ENCODE results near the gene PSMD13. TPM values are rescaled to one million over a fixed set of nuclear protein-coding genes. Genes with fewer than 3 reads are reported as not detected.

The PSMD13 gene
- total and polyA plus RNA-seq, 7 donors: 108 to 265 (median 171) TPM

DNA sequence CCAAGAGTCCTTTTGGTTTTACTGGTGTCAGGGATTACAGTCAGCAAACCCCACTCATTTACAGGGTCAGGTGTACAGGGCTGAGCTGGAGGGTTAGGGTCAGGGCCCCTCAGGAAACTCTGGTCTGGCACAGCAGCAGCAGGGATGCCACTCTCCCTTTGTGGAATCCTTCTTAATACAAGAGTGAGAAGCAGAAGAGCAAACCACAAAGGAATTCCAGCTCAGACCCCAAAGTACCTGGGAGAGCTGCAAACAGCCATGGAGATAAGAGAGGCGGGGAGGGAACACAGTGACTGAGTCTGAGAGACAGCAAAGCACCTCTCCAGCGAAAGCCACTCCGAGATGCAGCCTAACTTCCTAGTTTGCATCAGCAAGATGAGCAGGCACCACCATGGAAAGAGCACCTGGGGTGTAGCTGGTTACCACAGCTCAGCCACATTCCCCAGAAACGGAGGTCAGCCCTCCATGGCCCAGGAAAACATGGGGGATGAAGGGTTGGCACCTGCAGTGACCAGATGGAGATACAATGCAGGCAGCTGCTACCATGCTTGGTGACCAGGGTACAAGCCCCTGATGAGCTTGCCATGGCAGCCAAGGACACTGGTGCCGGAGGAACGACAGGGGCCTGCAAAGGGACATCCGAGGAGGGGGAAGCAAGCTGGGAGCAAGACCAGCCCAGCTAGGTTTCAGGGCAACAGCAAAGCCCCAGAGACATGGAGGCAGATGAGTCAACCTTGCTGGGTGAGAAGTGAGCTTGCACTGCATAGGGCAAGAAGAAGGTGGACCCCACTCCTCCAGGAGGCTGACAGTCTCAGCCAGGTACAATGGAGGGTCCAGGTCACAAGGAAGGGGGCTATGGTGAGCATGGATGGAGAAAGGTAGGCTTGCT, 33.5 kb upstream of the PSMD13 start:
- intact Hi-C loops (cut with DNase I): loop anchor here (5.0 to 10.0 kb wide), 2 partner anchors 34 to 302 kb away; partner anchors contain the start of genes PSMD13 (in 1 of the 2), RNH1 (in 1 of the 2) and SIRT3 (in 1 of the 2)
- WGBS, 3 donors: 82 to 88% (median 88%) methylated on average over 7 of the region's 7 CpGs
- peaks cover 10% of the 10 kb centered on the region for H3K4me1 ChIP-seq

DNA sequence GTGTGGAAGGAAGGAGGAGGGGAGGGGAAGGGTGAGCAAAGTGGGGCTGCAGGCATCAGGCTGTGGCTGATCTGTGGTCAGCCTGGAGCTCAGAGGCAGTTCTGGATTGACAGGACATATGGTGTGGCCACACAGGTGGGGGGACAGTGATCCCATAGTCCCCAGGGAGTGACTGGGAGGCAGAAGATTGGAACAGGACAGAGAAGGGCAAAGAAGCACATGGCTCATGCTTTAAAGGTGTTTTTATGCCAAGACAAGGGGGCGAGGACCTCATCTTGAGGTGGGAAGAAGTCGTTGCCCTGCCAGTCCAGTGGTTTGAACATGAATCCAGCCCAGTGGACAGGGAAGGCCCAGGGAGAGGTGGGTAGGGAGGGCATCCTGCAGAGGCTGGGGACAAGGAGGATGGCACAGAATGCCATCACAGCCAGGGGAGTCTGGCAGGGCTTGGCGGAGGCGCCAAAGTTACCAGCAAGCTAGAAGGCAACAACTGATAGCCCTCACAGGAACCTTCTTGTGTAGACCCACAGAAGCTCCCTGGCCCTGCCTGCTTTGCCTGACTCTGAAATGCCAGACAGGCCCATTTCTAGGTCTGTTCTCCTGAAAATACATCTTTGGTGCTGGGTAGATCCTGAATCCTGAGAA, 32.7 kb upstream of the PSMD13 start:
- no peak for ATAC-seq
- Histone ChIP-seq H3K36me3 (ENCODE audit: insufficient read depth in 1 of 2, low read depth in 1 of 2) (peaks cover 0 to 54% of the 10 kb centered on the region in 2 donors), H3K4me1 (peaks cover 10% of the 10 kb centered on the region), H3K9me3 (no peaks in the 10 kb centered on the region), H3K27me3 (ENCODE audit: insufficient read depth in 3 of 3, low read length in 2 of 3) (no peaks in the 10 kb centered on the region), H3K27ac (peak overlapping the region; percentile 36), H3K4me3 (no peak overlapping the region)
- WGBS, 3 donors: 80 to 86% (median 81%) methylated on average over 4 of the region's 4 CpGs
- no peak for DNase-seq
- TF ChIP-seq, protein P1, sequence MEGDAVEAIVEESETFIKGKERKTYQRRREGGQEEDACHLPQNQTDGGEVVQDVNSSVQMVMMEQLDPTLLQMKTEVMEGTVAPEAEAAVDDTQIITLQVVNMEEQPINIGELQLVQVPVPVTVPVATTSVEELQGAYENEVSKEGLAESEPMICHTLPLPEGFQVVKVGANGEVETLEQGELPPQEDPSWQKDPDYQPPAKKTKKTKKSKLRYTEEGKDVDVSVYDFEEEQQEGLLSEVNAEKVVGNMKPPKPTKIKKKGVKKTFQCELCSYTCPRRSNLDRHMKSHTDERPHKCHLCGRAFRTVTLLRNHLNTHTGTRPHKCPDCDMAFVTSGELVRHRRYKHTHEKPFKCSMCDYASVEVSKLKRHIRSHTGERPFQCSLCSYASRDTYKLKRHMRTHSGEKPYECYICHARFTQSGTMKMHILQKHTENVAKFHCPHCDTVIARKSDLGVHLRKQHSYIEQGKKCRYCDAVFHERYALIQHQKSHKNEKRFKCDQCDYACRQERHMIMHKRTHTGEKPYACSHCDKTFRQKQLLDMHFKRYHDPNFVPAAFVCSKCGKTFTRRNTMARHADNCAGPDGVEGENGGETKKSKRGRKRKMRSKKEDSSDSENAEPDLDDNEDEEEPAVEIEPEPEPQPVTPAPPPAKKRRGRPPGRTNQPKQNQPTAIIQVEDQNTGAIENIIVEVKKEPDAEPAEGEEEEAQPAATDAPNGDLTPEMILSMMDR (IDR thresholded peaks at IDR 0.05): no peak
- intact Hi-C loops (cut with DNase I): loop anchor here (5.0 to 10.0 kb wide), 2 partner anchors 33 to 301 kb away; partner anchors contain the start of genes PSMD13 (in 1 of the 2), RNH1 (in 1 of the 2) and SIRT3 (in 1 of the 2)

More for the DNA sequence above, 33.5 kb upstream of the PSMD13 start:
- H3K27ac ChIP-seq: peak overlapping the region; percentile 36
- H3K36me3 ChIP-seq (ENCODE audit: insufficient read depth in 1 of 2, low read depth in 1 of 2): peaks cover 0 to 54% of the 10 kb centered on the region in 2 donors
- TF ChIP-seq, protein P1 (IDR thresholded peaks at IDR 0.05): no peak
- H3K9me3 ChIP-seq: no peaks in the 10 kb centered on the region
- DNase-seq (no peak), ATAC-seq (no peak)
- no peak overlapping the region for H3K4me3 ChIP-seq
- H3K27me3 ChIP-seq (ENCODE audit: insufficient read depth in 3 of 3, low read length in 2 of 3): no peaks in the 10 kb centered on the region

DNA sequence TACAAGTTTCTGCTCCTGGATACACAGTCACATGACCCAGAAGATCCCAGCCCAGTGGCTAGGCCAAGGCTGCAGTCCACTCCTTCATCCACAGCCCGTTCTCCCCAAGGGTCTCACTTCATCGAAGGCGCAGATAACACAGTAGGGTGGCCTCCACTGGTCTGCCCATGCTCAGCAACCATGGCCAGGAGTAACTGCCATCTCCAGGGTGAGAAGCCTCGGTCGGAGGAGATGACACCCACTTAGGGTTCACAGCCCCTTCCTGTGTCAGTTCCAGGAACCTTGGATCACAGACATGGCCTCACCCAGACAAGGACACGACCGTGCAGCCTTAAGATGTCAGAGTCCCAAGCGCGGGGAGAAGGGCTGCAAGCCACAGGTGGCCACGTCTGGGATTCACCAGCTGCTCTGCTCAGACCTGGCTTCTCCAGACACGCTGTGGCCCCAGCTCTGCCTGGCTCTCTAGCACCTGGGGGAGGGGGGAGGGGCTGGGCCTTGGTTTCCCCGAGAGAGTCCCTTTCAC, 32.1 kb upstream of the PSMD13 start:
- Histone ChIP-seq H3K9me3 (no peaks in the 10 kb centered on the region), H3K36me3 (ENCODE audit: insufficient read depth in 1 of 2, low read depth in 1 of 2) (peaks cover 0 to 58% of the 10 kb centered on the region in 2 donors), H3K27me3 (ENCODE audit: insufficient read depth in 3 of 3, low read length in 2 of 3) (no peaks in the 10 kb centered on the region), H3K4me1 (peaks cover 15% of the 10 kb centered on the region), H3K4me3 (no peak overlapping the region), H3K27ac (no peak overlapping the region)
- TF ChIP-seq, protein P1 (IDR thresholded peaks at IDR 0.05): no peak
- ATAC-seq (no peak), DNase-seq (no peak)
- 72 to 89% (median 82%) methylated on average over 11 to 12 of the region's 12 CpGs for WGBS, 3 donors
- intact Hi-C loops (cut with DNase I): loop anchor here (5.0 to 10.0 kb wide), 3 partner anchors 33 to 300 kb away; partner anchors contain the start of genes PSMD13 (in 1 of the 2), RNH1 (in 1 of the 2) and SIRT3 (in 1 of the 2)

DNA sequence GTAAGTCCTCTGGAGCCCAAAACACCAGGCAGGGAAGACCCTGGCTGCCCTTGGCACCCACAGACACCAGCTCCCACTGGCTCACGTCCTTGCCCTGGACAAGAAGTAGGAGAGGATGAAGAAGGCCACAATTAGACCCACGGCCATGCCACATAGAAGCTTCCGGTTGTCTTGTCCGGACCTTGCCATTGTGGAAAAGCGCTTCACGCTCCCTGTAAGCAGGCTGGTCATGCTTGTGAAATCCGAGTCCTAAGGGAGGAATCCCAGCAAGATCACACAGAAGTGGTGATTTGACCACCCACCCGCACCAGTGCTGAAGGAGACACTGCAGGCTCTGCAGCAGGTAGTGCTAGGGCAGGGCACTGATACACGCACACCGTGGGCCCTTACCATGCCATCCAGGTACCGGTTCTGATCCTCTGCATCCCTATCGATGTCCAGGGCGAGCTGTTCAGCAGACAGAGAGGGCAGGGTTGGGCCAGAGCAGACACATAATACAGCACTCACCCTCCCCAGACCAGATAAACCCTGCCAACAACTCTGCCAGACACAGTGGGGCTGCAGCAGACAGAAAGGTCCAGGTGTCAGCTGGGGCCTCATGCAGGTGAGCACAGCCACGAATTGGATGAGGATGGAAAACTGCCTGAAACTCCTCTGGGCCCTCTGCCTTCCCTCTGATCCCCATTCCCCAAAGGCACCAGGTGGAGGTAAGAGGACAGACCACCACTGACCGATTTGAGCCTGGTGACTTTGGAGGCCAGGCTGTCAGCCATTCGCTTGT, 31.4 kb upstream of the PSMD13 start:
- 78 to 86% (median 83%) methylated on average over 16 of the region's 16 CpGs for WGBS, 3 donors
- TF ChIP-seq, protein P1 (IDR thresholded peaks at IDR 0.05): no peak
- DNase-seq: no peak

More for the DNA sequence above, 31.4 kb upstream of the PSMD13 start:
- intact Hi-C loops (cut with DNase I): loop anchor here in 1 of 2 donors (5.0 to 10.0 kb wide), 2 partner anchors 242 to 299 kb away; partner anchors contain the start of gene RNH1
- no peaks in the 10 kb centered on the region for H3K27me3 ChIP-seq (ENCODE audit: insufficient read depth in 3 of 3, low read length in 2 of 3)
- H3K4me1 ChIP-seq: peaks cover 23% of the 10 kb centered on the region
- H3K36me3 ChIP-seq (ENCODE audit: insufficient read depth in 1 of 2, low read depth in 1 of 2): peaks cover 0 to 61% of the 10 kb centered on the region in 2 donors
- no peaks in the 10 kb centered on the region for H3K9me3 ChIP-seq
- no peak for ATAC-seq
- no peak overlapping the region for H3K27ac ChIP-seq
- peak overlapping the region; percentile 97 for H3K4me3 ChIP-seq
